Neural progenitor cell (in vitro differentiated cells): ENCODE results near the gene MSN. TPM values are rescaled to one million over a fixed set of nuclear protein-coding genes. Genes with fewer than 3 reads are reported as not detected.
"Not testable (repeated sequence)": the region's sequence is repeated elsewhere in the genome, so short reads cannot be mapped to it uniquely, and the experiment has no call there.

Experiments used
- DNase-seq: peaks from one replicate; pipeline ENCODE4 v3.0.0-alpha.2; 2016; ENCODE audit warnings: low spot score
- H2AFZ ChIP-seq: fragments of 200-600 bp; sonication (generic); replicated peaks from 2 replicates; pipeline ENCODE4 v1.6.1; 2016; ENCODE audit warnings: antibody characterized with exemption
- H3F3A ChIP-seq: fragments of 200-600 bp; sonication (generic); 2 replicates; pipeline ENCODE4 v1.6.1; 2016; ENCODE audit warnings: antibody characterized with exemption, low read depth
- H3K27ac ChIP-seq: fragments of 200-600 bp; sonication (generic); 2 replicates; pipeline ENCODE4 v1.5.1; 2016; ENCODE audit warnings: mild to moderate bottlenecking
- H3K27me3 ChIP-seq: fragments of 200-600 bp; sonication (generic); 2 replicates; pipeline ENCODE4 v1.6.1; 2016; ENCODE audit warnings: mild to moderate bottlenecking, moderate library complexity
- H3K36me3 ChIP-seq: fragments of 200-600 bp; sonication (generic); 2 replicates; pipeline ENCODE4 v1.5.1; 2016
- H3K4me1 ChIP-seq: fragments of 200-600 bp; sonication (generic); 2 replicates; pipeline ENCODE4 v1.6.1; 2016; ENCODE audit warnings: mixed run types
- H3K4me2 ChIP-seq: fragments of 200-600 bp; sonication (generic); 2 replicates; pipeline ENCODE4 v1.6.1; 2016
- H3K4me3 ChIP-seq: fragments of 200-600 bp; sonication (generic); 2 replicates; pipeline ENCODE4 v1.5.1; 2016
- H3K79me2 ChIP-seq: fragments of 200-600 bp; sonication (generic); 2 replicates; pipeline ENCODE4 v1.6.1; 2016; ENCODE audit warnings: low read depth
- H3K9ac ChIP-seq: fragments of 200-600 bp; sonication (generic); 2 replicates; pipeline ENCODE4 v1.6.1; 2016
- H3K9me3 ChIP-seq: fragments of 200-600 bp; sonication (generic); 2 replicates; pipeline ENCODE4 v1.5.1; 2016; ENCODE audit warnings: low read depth
- H4K20me1 ChIP-seq: fragments of 200-600 bp; sonication (generic); 2 replicates; pipeline ENCODE4 v1.6.1; 2016; ENCODE audit warnings: low read depth
- H3K27ac Mint-ChIP-seq: 3 replicates; pipeline ENCODE4 v1.8.0; 2021; ENCODE audit warnings: mixed read lengths
- H3K27me3 Mint-ChIP-seq: 2 replicates; pipeline ENCODE4 v1.8.0; 2022; ENCODE audit warnings: low read depth, mild to moderate bottlenecking, inconsistent platforms, moderate library complexity, mixed read lengths; ENCODE audit not compliant: insufficient read depth
- H3K36me3 Mint-ChIP-seq: 3 replicates; pipeline ENCODE4 v1.8.0; 2021; ENCODE audit warnings: mixed read lengths
- H3K4me1 Mint-ChIP-seq: 3 replicates; pipeline ENCODE4 v1.8.0; 2021; ENCODE audit warnings: mixed read lengths
- H3K4me3 Mint-ChIP-seq: 3 replicates; pipeline ENCODE4 v1.8.0; 2021; ENCODE audit warnings: mild to moderate bottlenecking, moderate library complexity, mixed read lengths
- H3K9me3 Mint-ChIP-seq: 3 replicates; pipeline ENCODE4 v1.8.0; 2020; ENCODE audit warnings: mixed read lengths
- EZH2 ChIP-seq: fragments of 200-600 bp; sonication (generic); IDR thresholded peaks from 2 replicates; pipeline ENCODE4 v1.6.1; 2017; ENCODE audit warnings: antibody characterized with exemption, mild to moderate bottlenecking, moderate library complexity
- EZH2phosphoT487 ChIP-seq: fragments of 200-600 bp; sonication (generic); IDR thresholded peaks from 2 replicates; pipeline ENCODE4 v1.6.1; 2017; ENCODE audit warnings: antibody characterized with exemption
- total RNA-seq: library from RNA; depleted of rRNA; stranded (reverse); fragments of >200 nt; gene quantifications from 2 replicates; pipeline ENCODE4 v1.2.3, GENCODE V29; 2015; ENCODE audit warnings: low replicate concordance
- TF ChIP-seq, protein P1 (sequence below): fragments of 200-600 bp; sonication (generic); IDR thresholded peaks from 2 replicates; pipeline ENCODE4 v1.5.1; 2017; ENCODE audit warnings: antibody characterized with exemption, mild to moderate bottlenecking

The MSN gene
- total RNA-seq, 1 donor from 2014 or later: 97.4 TPM

GRCh38 chrX:65634732-65635131 is 32.7 kb upstream of the MSN start:
- H3K9ac ChIP-seq: no peak overlapping the region
- H3K9me3 ChIP-seq: no peaks in the 10 kb centered on the region
- Mint-ChIP-seq H3K36me3 (no peaks in the 10 kb centered on the region), H3K27ac (no peak overlapping the region), H3K27me3 (no peaks in the 10 kb centered on the region), H3K9me3 (peaks cover 6% of the 10 kb centered on the region), H3K4me1 (no peaks in the 10 kb centered on the region), H3K4me3 (no peak overlapping the region)
- no peaks in the 10 kb centered on the region for H3F3A ChIP-seq
- no peak overlapping the region for H3K4me2 ChIP-seq
- TF ChIP-seq, protein P1, sequence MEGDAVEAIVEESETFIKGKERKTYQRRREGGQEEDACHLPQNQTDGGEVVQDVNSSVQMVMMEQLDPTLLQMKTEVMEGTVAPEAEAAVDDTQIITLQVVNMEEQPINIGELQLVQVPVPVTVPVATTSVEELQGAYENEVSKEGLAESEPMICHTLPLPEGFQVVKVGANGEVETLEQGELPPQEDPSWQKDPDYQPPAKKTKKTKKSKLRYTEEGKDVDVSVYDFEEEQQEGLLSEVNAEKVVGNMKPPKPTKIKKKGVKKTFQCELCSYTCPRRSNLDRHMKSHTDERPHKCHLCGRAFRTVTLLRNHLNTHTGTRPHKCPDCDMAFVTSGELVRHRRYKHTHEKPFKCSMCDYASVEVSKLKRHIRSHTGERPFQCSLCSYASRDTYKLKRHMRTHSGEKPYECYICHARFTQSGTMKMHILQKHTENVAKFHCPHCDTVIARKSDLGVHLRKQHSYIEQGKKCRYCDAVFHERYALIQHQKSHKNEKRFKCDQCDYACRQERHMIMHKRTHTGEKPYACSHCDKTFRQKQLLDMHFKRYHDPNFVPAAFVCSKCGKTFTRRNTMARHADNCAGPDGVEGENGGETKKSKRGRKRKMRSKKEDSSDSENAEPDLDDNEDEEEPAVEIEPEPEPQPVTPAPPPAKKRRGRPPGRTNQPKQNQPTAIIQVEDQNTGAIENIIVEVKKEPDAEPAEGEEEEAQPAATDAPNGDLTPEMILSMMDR: no peak
- TF ChIP-seq EZH2: no peak
- no peak for TF ChIP-seq EZH2phosphoT487
- no peaks in the 10 kb centered on the region for H3K27me3 ChIP-seq
- H3K79me2 ChIP-seq: no peaks in the 10 kb centered on the region
- no peak overlapping the region for H2AFZ ChIP-seq
- no peaks in the 10 kb centered on the region for H4K20me1 ChIP-seq
- no peaks in the 10 kb centered on the region for H3K36me3 ChIP-seq
- H3K4me1 ChIP-seq: no peaks in the 10 kb centered on the region
- no peak overlapping the region for H3K4me3 ChIP-seq
- no peak for DNase-seq
- no peak overlapping the region for H3K27ac ChIP-seq

DNA sequence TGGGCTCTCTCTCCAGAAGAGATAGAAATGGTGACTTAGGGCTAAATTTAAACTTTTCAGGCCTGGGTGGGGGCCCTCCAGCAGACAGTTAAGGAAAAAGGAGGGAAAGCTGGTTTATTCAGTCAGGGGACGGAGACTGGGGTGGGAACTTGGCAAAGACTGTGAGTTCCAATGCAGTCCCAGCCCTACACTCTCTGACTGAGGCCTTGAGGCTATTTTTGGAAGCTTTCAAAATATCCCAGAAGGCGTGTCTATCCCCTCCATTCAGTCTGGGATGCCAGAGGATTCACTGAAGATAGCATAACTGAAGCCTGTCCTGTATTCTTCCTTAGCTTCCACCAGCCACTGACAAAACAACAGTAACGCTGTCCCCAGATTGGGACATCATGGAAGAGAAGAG is 32.1 kb upstream of the MSN start:
- Mint-ChIP-seq H3K4me1 (no peaks in the 10 kb centered on the region), H3K27me3 (no peaks in the 10 kb centered on the region)

DNA sequence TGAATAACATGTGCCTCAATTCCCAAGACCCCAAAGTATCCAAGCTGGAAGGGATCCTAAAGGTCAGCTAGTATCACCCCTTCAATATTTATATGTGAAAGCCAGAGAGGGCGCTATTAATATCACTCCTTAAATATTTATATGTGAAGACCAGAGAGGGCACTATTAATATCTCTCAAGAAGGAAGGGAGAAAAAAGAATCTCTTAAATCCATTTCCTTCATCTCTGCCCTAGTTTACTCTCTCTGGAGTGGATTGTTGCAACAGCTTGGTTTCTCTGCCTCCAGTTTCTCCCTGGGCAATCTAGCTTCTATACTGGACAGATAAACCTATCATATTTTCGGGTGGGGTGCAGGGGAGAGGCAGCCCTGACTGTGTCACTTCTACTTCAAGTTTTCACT is 31.6 kb upstream of the MSN start:
- no peak overlapping the region for H3K27ac ChIP-seq
- no peak overlapping the region for H3K4me3 ChIP-seq
- Mint-ChIP-seq H3K9me3 (peaks cover 6% of the 10 kb centered on the region), H3K27ac (no peak overlapping the region), H3K4me1 (no peaks in the 10 kb centered on the region), H3K36me3 (no peaks in the 10 kb centered on the region), H3K27me3 (peaks cover 3% of the 10 kb centered on the region), H3K4me3 (no peak overlapping the region)
- H3K9me3 ChIP-seq: no peaks in the 10 kb centered on the region
- no peaks in the 10 kb centered on the region for H3K79me2 ChIP-seq
- no peaks in the 10 kb centered on the region for H3K36me3 ChIP-seq
- TF ChIP-seq EZH2phosphoT487: no peak
- TF ChIP-seq EZH2: no peak
- TF ChIP-seq, protein P1: no peak
- no peak overlapping the region for H3K9ac ChIP-seq
- DNase-seq: no peak
- no peaks in the 10 kb centered on the region for H4K20me1 ChIP-seq
- H3K27me3 ChIP-seq: no peaks in the 10 kb centered on the region
- H3K4me2 ChIP-seq: no peak overlapping the region
- H3K4me1 ChIP-seq: no peaks in the 10 kb centered on the region
- H3F3A ChIP-seq: no peaks in the 10 kb centered on the region
- no peak overlapping the region for H2AFZ ChIP-seq

More for the DNA sequence above, 32.1 kb upstream of the MSN start:
- Histone ChIP-seq H3K79me2 (no peaks in the 10 kb centered on the region), H3F3A (no peaks in the 10 kb centered on the region), H3K4me3 (no peak overlapping the region), H4K20me1 (no peaks in the 10 kb centered on the region), H3K4me2 (no peak overlapping the region), H3K4me1 (no peaks in the 10 kb centered on the region), H3K9me3 (no peaks in the 10 kb centered on the region), H2AFZ (no peak overlapping the region), H3K9ac (no peak overlapping the region), H3K27ac (no peak overlapping the region), H3K36me3 (no peaks in the 10 kb centered on the region), H3K27me3 (no peaks in the 10 kb centered on the region)
- Mint-ChIP-seq H3K9me3 (peaks cover 6% of the 10 kb centered on the region), H3K4me3 (no peak overlapping the region), H3K27ac (no peak overlapping the region), H3K36me3 (no peaks in the 10 kb centered on the region)
- no peak for DNase-seq
- TF ChIP-seq, protein P1: no peak
- TF ChIP-seq EZH2phosphoT487: no peak

DNA sequence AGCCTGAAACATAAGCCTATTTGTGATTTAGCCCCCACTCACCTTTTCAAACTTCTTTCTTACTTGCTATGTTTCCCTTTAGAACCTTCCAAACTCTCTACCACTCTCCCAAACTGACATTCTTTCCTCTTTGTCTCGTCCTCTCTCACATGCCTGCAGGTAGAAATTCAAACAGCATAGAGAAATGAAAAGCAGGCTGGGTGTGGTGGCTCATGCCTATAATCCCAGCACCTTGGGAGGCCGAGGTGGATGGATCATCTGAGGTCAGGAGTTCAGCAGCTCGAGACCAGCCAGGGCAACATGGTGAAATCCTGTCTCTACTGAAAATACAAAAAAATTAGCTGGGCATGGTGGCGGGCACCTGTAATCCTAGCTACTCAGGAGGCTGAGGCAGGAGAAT is 31.2 kb upstream of the MSN start:
- H3K9me3 Mint-ChIP-seq, H3K27ac Mint-ChIP-seq, H3K4me2 ChIP-seq: not testable (repeated sequence)

More for the DNA sequence above, 31.2 kb upstream of the MSN start:
- H3K27me3 ChIP-seq, H3K4me1 ChIP-seq, H3K36me3 Mint-ChIP-seq, H3K36me3 ChIP-seq, H3K4me1 Mint-ChIP-seq, H3K27ac ChIP-seq, H3K9me3 ChIP-seq, H4K20me1 ChIP-seq, H3K27me3 Mint-ChIP-seq, H3K4me3 Mint-ChIP-seq, H2AFZ ChIP-seq, DNase-seq, H3K4me3 ChIP-seq, H3F3A ChIP-seq, H3K79me2 ChIP-seq, H3K9ac ChIP-seq: not testable (repeated sequence)
